Thyroid gland (tissue), 4 donors: ENCODE results near the gene NOC3L. TPM values are rescaled to one million over a fixed set of nuclear protein-coding genes. Genes with fewer than 3 reads are reported as not detected.
"Not testable (repeated sequence)": the region's sequence is repeated elsewhere in the genome, so short reads cannot be mapped to it uniquely, and the experiment has no call there.

Experiments
- DNase-seq, 2 donors: peaks; one replicate each; pipeline ENCODE4 v3.0.0-alpha.2; 2019
- H3K27ac ChIP-seq, 3 donors: fragments of 200-600 bp; sonication (generic); 1 replicate in 2 of 3; 2 replicates in 1 of 3; pipeline ENCODE4 v1.5.1; 2016 to 2019; ENCODE audit warnings: mild to moderate bottlenecking in 1 of 3, moderate library complexity in 1 of 3
- H3K27me3 ChIP-seq: fragments of 200-600 bp; sonication (generic); one replicate; pipeline ENCODE4 v1.5.1; 2019
- H3K36me3 ChIP-seq, 2 donors: fragments of 200-600 bp; sonication (generic); one replicate each; pipeline ENCODE4 v1.5.1; 2016 to 2019
- H3K4me1 ChIP-seq, 2 donors: fragments of 200-600 bp; sonication (generic); one replicate each; pipeline ENCODE4 v1.5.1; 2017 to 2019
- H3K4me3 ChIP-seq, 3 donors: fragments of 200-600 bp; sonication (generic); replicated peaks in 1 of 3; 1 replicate in 2 of 3; 2 replicates in 1 of 3; pipeline ENCODE4 v1.5.1; 2016; ENCODE audit warnings: mild to moderate bottlenecking in 1 of 3
- H3K9me3 ChIP-seq: fragments of 200-600 bp; sonication (generic); one replicate; pipeline ENCODE4 v1.5.1; 2017
- POLR2A ChIP-seq, 2 donors: fragments of 450-650 bp; IDR thresholded peaks; one replicate each; pipeline ENCODE4 v1.6.1; 2017; ENCODE audit warnings: antibody characterized with exemption in 2 of 2, mild to moderate bottlenecking in 2 of 2, moderate library complexity in 1 of 2
- WGBS, 2 donors: methylation state at CpG; one replicate each; pipeline ENCODE4 v1.1.5; 2017; 5-methylcytosine and 5-hydroxymethylcytosine counted together
- intact Hi-C: fragments of 100-400 bp; cut with DNase I; formaldehyde crosslinking; loops from one replicate; pipeline ENCODE4 v1.15.1; 2023
- total RNA-seq, 4 donors: library from RNA; depleted of rRNA; stranded (reverse); fragments of >200 nt; gene quantifications; one replicate each; pipeline ENCODE4 v1.2.3, GENCODE V29; 2016
- TF ChIP-seq, protein P1 (sequence below), 6 experiments: fragments of 200-600 bp in 3 of 6; fragments of 450-650 bp in 3 of 6; sonication (generic) in 3 of 6; IDR thresholded peaks; one replicate each; pipeline ENCODE4 v1.5.1; 2016 to 2019; ENCODE audit warnings: antibody characterized with exemption in 6 of 6, mild to moderate bottlenecking in 2 of 6, inconsistent platforms in 1 of 6, moderate library complexity in 1 of 6

The NOC3L gene
- total RNA-seq, 4 donors from 2014 or later = 18.9 to 35.6 (median 25.4) TPM

- 93% methylated on average over 6 of the region's 6 CpGs for WGBS, 2 donors
Observed at GRCh38 chr10:94398762-94399161, 36.0 kb upstream of the NOC3L start.

GRCh38 chr10:94397549-94398370, 35.0 kb upstream of the NOC3L start:
- H3K9me3 ChIP-seq = no peaks in the 10 kb centered on the region
- H3K27ac ChIP-seq = no peak overlapping the region
- intact Hi-C loops = no loop called here
- H3K4me1 ChIP-seq = peaks cover 0 to 3% of the 10 kb centered on the region in 2 donors
- H3K27me3 ChIP-seq = no peaks in the 10 kb centered on the region
- 66 to 69% methylated on average over 12 of the region's 12 CpGs for WGBS, 2 donors
- TF ChIP-seq, protein P1, sequence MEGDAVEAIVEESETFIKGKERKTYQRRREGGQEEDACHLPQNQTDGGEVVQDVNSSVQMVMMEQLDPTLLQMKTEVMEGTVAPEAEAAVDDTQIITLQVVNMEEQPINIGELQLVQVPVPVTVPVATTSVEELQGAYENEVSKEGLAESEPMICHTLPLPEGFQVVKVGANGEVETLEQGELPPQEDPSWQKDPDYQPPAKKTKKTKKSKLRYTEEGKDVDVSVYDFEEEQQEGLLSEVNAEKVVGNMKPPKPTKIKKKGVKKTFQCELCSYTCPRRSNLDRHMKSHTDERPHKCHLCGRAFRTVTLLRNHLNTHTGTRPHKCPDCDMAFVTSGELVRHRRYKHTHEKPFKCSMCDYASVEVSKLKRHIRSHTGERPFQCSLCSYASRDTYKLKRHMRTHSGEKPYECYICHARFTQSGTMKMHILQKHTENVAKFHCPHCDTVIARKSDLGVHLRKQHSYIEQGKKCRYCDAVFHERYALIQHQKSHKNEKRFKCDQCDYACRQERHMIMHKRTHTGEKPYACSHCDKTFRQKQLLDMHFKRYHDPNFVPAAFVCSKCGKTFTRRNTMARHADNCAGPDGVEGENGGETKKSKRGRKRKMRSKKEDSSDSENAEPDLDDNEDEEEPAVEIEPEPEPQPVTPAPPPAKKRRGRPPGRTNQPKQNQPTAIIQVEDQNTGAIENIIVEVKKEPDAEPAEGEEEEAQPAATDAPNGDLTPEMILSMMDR (IDR thresholded peaks at IDR 0.05) = no peak
- TF ChIP-seq POLR2A (IDR thresholded peaks at IDR 0.05) = no peak
- H3K4me3 ChIP-seq = no peak overlapping the region
- no peaks in the 10 kb centered on the region for H3K36me3 ChIP-seq
- DNase-seq = no peak

More at GRCh38 chr10:94398762-94399161, 36.0 kb upstream of the NOC3L start:
- H3K4me3 ChIP-seq = no peak overlapping the region
- no peaks in the 10 kb centered on the region for H3K27me3 ChIP-seq
- no peaks in the 10 kb centered on the region for H3K9me3 ChIP-seq
- no peaks in the 10 kb centered on the region for H3K36me3 ChIP-seq
- H3K27ac ChIP-seq = no peak overlapping the region
- TF ChIP-seq, protein P1 (IDR thresholded peaks at IDR 0.05) = no peak
- no peak for TF ChIP-seq POLR2A (IDR thresholded peaks at IDR 0.05)
- H3K4me1 ChIP-seq = peaks cover 0 to 3% of the 10 kb centered on the region in 2 donors
- DNase-seq = no peak
- intact Hi-C loops = no loop called here

- H3K9me3 ChIP-seq, H3K27ac ChIP-seq, H3K36me3 ChIP-seq, H3K27me3 ChIP-seq, H3K4me3 ChIP-seq, intact Hi-C loops, H3K4me1 ChIP-seq, DNase-seq: not testable (repeated sequence)
- WGBS, 2 donors = 94% methylated on average over 9 of the region's 9 CpGs
Observed at GRCh38 chr10:94392117-94392516, 29.4 kb upstream of the NOC3L start.

GRCh38 chr10:94385733-94386132, 23.0 kb upstream of the NOC3L start:
- not testable (repeated sequence) for H3K27me3 ChIP-seq

GRCh38 chr10:94383530-94383929, 20.8 kb upstream of the NOC3L start:
- no peaks in the 10 kb centered on the region for H3K9me3 ChIP-seq
- intact Hi-C loops = no loop called here
- H3K4me3 ChIP-seq = no peak overlapping the region
- no peak for TF ChIP-seq POLR2A (IDR thresholded peaks at IDR 0.05)
- TF ChIP-seq, protein P1 (IDR thresholded peaks at IDR 0.05) = no peak
- H3K27ac ChIP-seq = no peak overlapping the region
- H3K36me3 ChIP-seq = no peaks in the 10 kb centered on the region
- WGBS, 2 donors = 61 to 93% methylated on average over 2 of the region's 2 CpGs
- no peaks in the 10 kb centered on the region for H3K27me3 ChIP-seq
- no peaks in the 10 kb centered on the region for H3K4me1 ChIP-seq
- no peak for DNase-seq

More at GRCh38 chr10:94385733-94386132, 23.0 kb upstream of the NOC3L start:
- H3K4me3 ChIP-seq, intact Hi-C loops, DNase-seq, H3K36me3 ChIP-seq, H3K27ac ChIP-seq, H3K9me3 ChIP-seq, H3K4me1 ChIP-seq: not testable (repeated sequence)
- 91 to 96% methylated on average over 3 of the region's 3 CpGs for whole genome bisulfite sequencing, 2 donors

DNA sequence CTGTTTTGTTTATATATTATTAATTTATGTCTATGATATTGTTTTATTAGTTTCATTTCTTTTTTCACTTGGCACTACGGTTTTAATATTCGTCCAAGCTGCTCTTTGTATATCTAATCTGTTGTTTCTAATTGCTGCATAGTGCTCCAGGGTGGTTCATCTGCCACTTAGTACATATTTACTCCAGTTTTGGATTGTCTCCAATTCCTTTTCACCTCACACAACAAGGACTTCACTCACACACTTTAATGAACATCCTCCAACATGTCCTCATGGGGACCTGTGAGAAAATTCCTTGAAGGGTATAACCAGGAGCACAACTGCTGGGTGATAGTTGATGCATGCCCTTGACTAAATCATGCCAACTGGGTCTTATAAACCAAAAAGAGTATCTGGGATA, 14.1 kb upstream of the NOC3L start:
- WGBS, 2 donors = 89 to 91% methylated on average over 2 of the region's 2 CpGs
- H3K27me3 ChIP-seq = no peaks in the 10 kb centered on the region
- TF ChIP-seq, protein P1 (IDR thresholded peaks at IDR 0.05) = no peak
- no peak for TF ChIP-seq POLR2A (IDR thresholded peaks at IDR 0.05)
- no peak overlapping the region for H3K4me3 ChIP-seq
- H3K4me1 ChIP-seq = no peaks in the 10 kb centered on the region
- no peaks in the 10 kb centered on the region for H3K9me3 ChIP-seq
- no peak for DNase-seq
- H3K36me3 ChIP-seq = no peaks in the 10 kb centered on the region
- intact Hi-C loops = no loop called here
- no peak overlapping the region for H3K27ac ChIP-seq
